K562 (cell line): ENCODE results near the gene FAM193A. TPM values are rescaled to one million over a fixed set of nuclear protein-coding genes. Genes with fewer than 3 reads are reported as not detected.

Source experiments
- BACH1 ChIP-seq: fragments of 200-800 bp; sonication (Bioruptor generic); IDR thresholded peaks from 2 replicates; pipeline ENCODE4 v1.6.1; 2016; ENCODE audit warnings: missing genetic modification characterization, missing compliant biosample characterization
- CCAR2 ChIP-seq: fragments of 200-400 bp; formaldehyde crosslinking; IDR thresholded peaks from 2 replicates; pipeline ENCODE4 v1.6.1; 2017; ENCODE audit warnings: mild to moderate bottlenecking, low read depth, low read length
- CHD4 ChIP-seq: fragments of 200-600 bp; sonication (generic); IDR thresholded peaks from 3 replicates; pipeline ENCODE4 v1.6.1; 2012; ENCODE audit warnings: low read depth, mild to moderate bottlenecking, mixed read lengths, low read length, inconsistent platforms; ENCODE audit not compliant: insufficient read depth, insufficient replicate concordance, poor library complexity, severe bottlenecking
- NCOR1 ChIP-seq: fragments of 450-650 bp; IDR thresholded peaks from 2 replicates; pipeline ENCODE4 v1.6.1; 2016; ENCODE audit warnings: mild to moderate bottlenecking, moderate library complexity
- NFE2 ChIP-seq: IDR thresholded peaks from 2 replicates; pipeline ENCODE4 v1.6.1; 2014; ENCODE audit warnings: antibody characterized with exemption, low read depth
- NRF1 ChIP-seq, 2 experiments: fragments of 450-650 bp; IDR thresholded peaks in 1 of 2; conservative IDR thresholded peaks in 1 of 2; 2 replicates each; pipeline ENCODE4 v1.6.1; 2014; ENCODE audit warnings: mild to moderate bottlenecking in 2 of 2
- SNRNP70 ChIP-seq: fragments of 200-400 bp; formaldehyde crosslinking; optimal IDR thresholded peaks from 2 replicates; pipeline ENCODE3; 2017; ENCODE audit warnings: low read depth, low read length
- SREBF2 ChIP-seq: sonication (generic); formaldehyde crosslinking; IDR thresholded peaks from 2 replicates; pipeline ENCODE4 v1.4.0; 2020; ENCODE audit warnings: mild to moderate bottlenecking, missing genetic modification reagents
- STAT5A ChIP-seq: IDR thresholded peaks from 2 replicates; pipeline ENCODE4 v1.6.1; 2012; ENCODE audit warnings: low read length, inconsistent platforms, borderline replicate concordance
- SUPT5H ChIP-seq: fragments of 450-650 bp; IDR thresholded peaks from 2 replicates; pipeline ENCODE4 v1.6.1; 2016
- TAF1 ChIP-seq: IDR thresholded peaks from 2 replicates; pipeline ENCODE4 v1.6.1; 2011; ENCODE audit warnings: mild to moderate bottlenecking, low read length, moderate library complexity; ENCODE audit not compliant: insufficient read depth, control insufficient read depth, severe bottlenecking; ENCODE audit errors: extremely low read depth
- ZNF124 ChIP-seq: sonication (generic); formaldehyde crosslinking; IDR thresholded peaks from 2 replicates; pipeline ENCODE4 v1.8.1; 2022; ENCODE audit warnings: missing genetic modification reagents
- ZNF324 ChIP-seq: fragments of 250-450 bp; sonication (Bioruptor Pico); IDR thresholded peaks from 2 replicates; pipeline ENCODE4 v1.4.0; 2020; ENCODE audit warnings: mild to moderate bottlenecking
- ZNF717 ChIP-seq: fragments of 250-450 bp; sonication (Bioruptor Pico); IDR thresholded peaks from 2 replicates; pipeline ENCODE4 v1.5.0; 2021
- ZNF778 ChIP-seq: fragments of 450-650 bp; formaldehyde crosslinking; IDR thresholded peaks from 2 replicates; pipeline ENCODE4 v1.4.0; 2020; ENCODE audit warnings: mild to moderate bottlenecking, moderate library complexity
- ZNF780A ChIP-seq: fragments of 250-450 bp; sonication (Bioruptor Pico); IDR thresholded peaks from 2 replicates; pipeline ENCODE4 v1.5.0; 2021; ENCODE audit warnings: mild to moderate bottlenecking
- ZNF79 ChIP-seq: fragments of 250-450 bp; sonication (Bioruptor Pico); IDR thresholded peaks from 2 replicates; pipeline ENCODE4 v1.4.0; 2020; ENCODE audit warnings: low read depth, mild to moderate bottlenecking, moderate library complexity
- polyA plus RNA-seq, 8 experiments: library from polyadenylated mRNA; depleted of rRNA in 4 of 8; stranded (reverse) in 5 of 8; unstranded in 3 of 8; fragments of >200 nt; fragmentation: Nextera tagmentation in 2 of 8; fragmentation: Illumina TruSeq in 1 of 8; extraction: Ambion mirVana in 2 of 8; extraction: Trizol in 1 of 8; gene quantifications; 2 replicates each; pipeline versions ENCODE4 v1.2.1 to v1.2.3, GENCODE V29; 2011 to 2014; ENCODE audit warnings: inconsistent platforms in 1 of 8, missing spikeins in 1 of 8
- total RNA-seq, 7 experiments: library from RNA; depleted of rRNA in 6 of 7; stranded (reverse); fragments of >200 nt in 6 of 7; fragmentation: Illumina TruSeq in 2 of 7; extraction: Trizol in 2 of 7; gene quantifications; 2 replicates each; pipeline versions ENCODE4 v1.2.1 to v1.2.3, GENCODE V29; 2011 to 2021; ENCODE audit warnings: low replicate concordance in 1 of 7
- TF ChIP-seq, protein P1 (sequence below): fragments of 250-450 bp; sonication (Bioruptor Pico); IDR thresholded peaks from 2 replicates; pipeline ENCODE4 v1.5.0; 2021
- TF ChIP-seq, protein P2 (sequence below): IDR thresholded peaks from 2 replicates; pipeline ENCODE4 v1.6.1; 2012; ENCODE audit warnings: low read depth, low read length, improper control_type of control experiment, borderline replicate concordance
- TF ChIP-seq, protein P3 (sequence below), 2 experiments: IDR thresholded peaks; 2 replicates each; pipeline ENCODE4 v1.6.1; 2012; ENCODE audit warnings: improper control_type of control experiment in 2 of 2, low read depth in 2 of 2, low read length in 2 of 2, borderline replicate concordance in 1 of 2

Gene FAM193A
- total and polyA plus RNA-seq, 9 of the 15 experiments (the other 6 are each of a cell fraction or from before 2014, with no cell fraction given) = 0.46 to 24.6 (median 9.6) TPM

DNA sequence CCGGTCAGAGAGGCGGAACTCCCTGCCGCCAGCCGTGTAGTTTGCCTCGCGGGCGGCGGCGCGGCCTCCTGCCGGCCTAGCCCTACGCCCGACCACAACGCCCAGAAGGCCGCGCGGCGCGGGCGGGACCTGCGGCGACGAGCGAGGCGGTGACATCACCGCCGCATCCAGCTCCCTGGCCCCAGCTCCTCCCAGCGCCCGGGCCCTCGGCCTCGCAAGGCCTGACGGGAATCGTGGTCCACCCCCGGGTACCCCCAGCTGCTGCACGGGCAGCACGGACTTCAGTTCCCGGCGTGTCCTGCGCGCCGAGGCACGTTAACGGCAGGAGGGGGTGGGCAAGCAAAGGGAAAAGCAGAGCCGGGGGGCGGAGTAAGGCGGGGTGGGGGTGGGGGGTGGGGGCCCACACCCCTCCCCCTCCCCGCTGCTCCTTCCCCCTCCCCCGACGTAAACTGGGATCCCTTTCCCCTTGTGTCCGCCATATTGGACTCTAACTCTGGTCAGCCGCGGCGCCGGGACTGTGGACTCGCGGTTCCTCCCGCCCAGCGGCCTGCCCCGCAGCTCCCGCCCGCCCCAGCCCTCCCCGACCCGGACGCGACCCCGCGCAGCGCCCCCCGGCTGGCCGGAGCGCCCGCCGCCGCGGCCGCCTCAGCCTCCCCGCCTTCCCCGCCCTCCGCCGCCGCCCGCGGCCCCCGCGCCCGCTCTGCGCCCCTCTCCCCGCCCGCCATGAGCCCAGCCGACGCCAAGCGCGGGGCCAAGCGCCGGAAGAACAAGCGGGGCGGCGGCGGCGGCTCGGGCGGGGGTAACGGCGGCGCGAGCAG lies at the start of gene FAM193A (continued):
- TF ChIP-seq BACH1 (tag) (no peak), NCOR1 (no peak), ZNF324 (CRISPR knock-in tag) (no peak), SREBF2 (CRISPR knock-in tag) (no peak), ZNF717 (CRISPR knock-in tag) (no peak), ZNF79 (no peak), TAF1 (peak; percentile 56), SUPT5H (no peak), NFE2 (no peak), ZNF124 (CRISPR knock-in tag) (no peak), SNRNP70 (no peak), NRF1 (conservative IDR thresholded peaks at IDR 0.05 in 1 of 2, IDR thresholded peaks at IDR 0.05 in 1 of 2) (peak; percentile 85 to 88), CHD4 (no peak), STAT5A (no peak), ZNF778 (CRISPR knock-in tag) (no peak), CCAR2 (no peak), ZNF780A (no peak)
- TF ChIP-seq, protein P1, sequence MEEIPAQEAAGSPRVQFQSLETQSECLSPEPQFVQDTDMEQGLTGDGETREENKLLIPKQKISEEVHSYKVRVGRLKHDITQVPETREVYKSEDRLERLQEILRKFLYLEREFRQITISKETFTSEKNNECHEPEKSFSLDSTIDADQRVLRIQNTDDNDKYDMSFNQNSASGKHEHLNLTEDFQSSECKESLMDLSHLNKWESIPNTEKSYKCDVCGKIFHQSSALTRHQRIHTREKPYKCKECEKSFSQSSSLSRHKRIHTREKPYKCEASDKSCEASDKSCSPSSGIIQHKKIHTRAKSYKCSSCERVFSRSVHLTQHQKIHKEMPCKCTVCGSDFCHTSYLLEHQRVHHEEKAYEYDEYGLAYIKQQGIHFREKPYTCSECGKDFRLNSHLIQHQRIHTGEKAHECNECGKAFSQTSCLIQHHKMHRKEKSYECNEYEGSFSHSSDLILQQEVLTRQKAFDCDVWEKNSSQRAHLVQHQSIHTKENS (CRISPR knock-in tag) = no peak
- TF ChIP-seq, protein P2, sequence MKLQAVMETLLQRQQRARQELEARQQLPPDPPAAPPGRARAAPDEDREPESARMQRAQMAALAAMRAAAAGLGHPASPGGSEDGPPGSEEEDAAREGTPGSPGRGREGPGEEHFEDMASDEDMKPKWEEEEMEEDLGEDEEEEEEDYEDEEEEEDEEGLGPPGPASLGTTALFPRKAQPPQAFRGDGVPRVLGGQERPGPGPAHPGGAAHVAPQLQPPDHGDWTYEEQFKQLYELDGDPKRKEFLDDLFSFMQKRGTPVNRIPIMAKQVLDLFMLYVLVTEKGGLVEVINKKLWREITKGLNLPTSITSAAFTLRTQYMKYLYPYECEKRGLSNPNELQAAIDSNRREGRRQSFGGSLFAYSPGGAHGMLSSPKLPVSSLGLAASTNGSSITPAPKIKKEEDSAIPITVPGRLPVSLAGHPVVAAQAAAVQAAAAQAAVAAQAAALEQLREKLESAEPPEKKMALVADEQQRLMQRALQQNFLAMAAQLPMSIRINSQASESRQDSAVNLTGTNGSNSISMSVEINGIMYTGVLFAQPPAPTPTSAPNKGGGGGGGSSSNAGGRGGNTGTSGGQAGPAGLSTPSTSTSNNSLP = no peak
- TF ChIP-seq, protein P3, sequence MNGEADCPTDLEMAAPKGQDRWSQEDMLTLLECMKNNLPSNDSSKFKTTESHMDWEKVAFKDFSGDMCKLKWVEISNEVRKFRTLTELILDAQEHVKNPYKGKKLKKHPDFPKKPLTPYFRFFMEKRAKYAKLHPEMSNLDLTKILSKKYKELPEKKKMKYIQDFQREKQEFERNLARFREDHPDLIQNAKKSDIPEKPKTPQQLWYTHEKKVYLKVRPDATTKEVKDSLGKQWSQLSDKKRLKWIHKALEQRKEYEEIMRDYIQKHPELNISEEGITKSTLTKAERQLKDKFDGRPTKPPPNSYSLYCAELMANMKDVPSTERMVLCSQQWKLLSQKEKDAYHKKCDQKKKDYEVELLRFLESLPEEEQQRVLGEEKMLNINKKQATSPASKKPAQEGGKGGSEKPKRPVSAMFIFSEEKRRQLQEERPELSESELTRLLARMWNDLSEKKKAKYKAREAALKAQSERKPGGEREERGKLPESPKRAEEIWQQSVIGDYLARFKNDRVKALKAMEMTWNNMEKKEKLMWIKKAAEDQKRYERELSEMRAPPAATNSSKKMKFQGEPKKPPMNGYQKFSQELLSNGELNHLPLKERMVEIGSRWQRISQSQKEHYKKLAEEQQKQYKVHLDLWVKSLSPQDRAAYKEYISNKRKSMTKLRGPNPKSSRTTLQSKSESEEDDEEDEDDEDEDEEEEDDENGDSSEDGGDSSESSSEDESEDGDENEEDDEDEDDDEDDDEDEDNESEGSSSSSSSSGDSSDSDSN (IDR thresholded peaks at IDR 0.05; ENCODE audit: borderline replicate concordance in 1 of 2, low read depth in 2 of 2, low read length in 2 of 2) = no peak
